HEK293T (cell line): ENCODE data around the gene TMEM232.

Experiments
- BHLHE40 ChIP-seq: fragments of 450-650 bp; IDR thresholded peaks from 2 replicates; pipeline ENCODE4 v1.6.1; 2016; ENCODE audit warnings: mild to moderate bottlenecking, moderate library complexity, borderline replicate concordance
- ELF4 ChIP-seq: fragments of 450-650 bp; IDR thresholded peaks from 2 replicates; pipeline ENCODE4 v1.6.1; 2017; ENCODE audit warnings: antibody characterized with exemption
- FOXA1 ChIP-seq: fragments of 450-650 bp; IDR thresholded peaks from 2 replicates; pipeline ENCODE4 v1.6.1; 2016; ENCODE audit warnings: mild to moderate bottlenecking
- FOXK2 ChIP-seq: fragments of 450-650 bp; IDR thresholded peaks from 2 replicates; pipeline ENCODE4 v1.6.1; 2016; ENCODE audit warnings: mild to moderate bottlenecking
- FOXM1 ChIP-seq: fragments of 450-650 bp; IDR thresholded peaks from 2 replicates; pipeline ENCODE4 v1.6.1; 2017; ENCODE audit warnings: mild to moderate bottlenecking, borderline replicate concordance
- HDGF ChIP-seq: fragments of 450-650 bp; IDR thresholded peaks from 2 replicates; pipeline ENCODE4 v1.6.1; 2017; ENCODE audit warnings: antibody characterized with exemption, borderline replicate concordance
- L3MBTL2 ChIP-seq: fragments of 450-650 bp; conservative IDR thresholded peaks from 2 replicates; pipeline ENCODE4 v1.6.1; 2016; ENCODE audit warnings: mild to moderate bottlenecking
- LEF1 ChIP-seq: fragments of 450-650 bp; IDR thresholded peaks from 2 replicates; pipeline ENCODE4 v1.6.1; 2017; ENCODE audit warnings: mild to moderate bottlenecking, borderline replicate concordance
- NFRKB ChIP-seq: fragments of 450-650 bp; IDR thresholded peaks from 2 replicates; pipeline ENCODE4 v1.6.1; 2016; ENCODE audit warnings: mild to moderate bottlenecking, moderate library complexity
- PKNOX1 ChIP-seq: fragments of 450-650 bp; IDR thresholded peaks from 2 replicates; pipeline ENCODE4 v1.6.1; 2016
- SP1 ChIP-seq: fragments of 450-650 bp; IDR thresholded peaks from 2 replicates; pipeline ENCODE4 v1.6.1; 2017
- SUZ12 ChIP-seq: fragments of 450-650 bp; IDR thresholded peaks from 2 replicates; pipeline ENCODE4 v1.6.1; 2016; ENCODE audit warnings: mild to moderate bottlenecking
- TARDBP ChIP-seq: fragments of 450-650 bp; IDR thresholded peaks from 2 replicates; pipeline ENCODE4 v1.6.1; 2016
- ZNF384 ChIP-seq: fragments of 450-650 bp; IDR thresholded peaks from 2 replicates; pipeline ENCODE4 v1.6.1; 2016

- TF ChIP-seq FOXM1 = no peak
- TF ChIP-seq BHLHE40 = no peak
- no peak for TF ChIP-seq L3MBTL2
- no peak for TF ChIP-seq TARDBP
- no peak for TF ChIP-seq SUZ12
- no peak for TF ChIP-seq FOXK2
- no peak for TF ChIP-seq HDGF
- no peak for TF ChIP-seq NFRKB
- TF ChIP-seq ELF4 = no peak
- TF ChIP-seq LEF1 = no peak
- no peak for TF ChIP-seq FOXA1
- no peak for TF ChIP-seq SP1
- no peak for TF ChIP-seq ZNF384
- no peak for TF ChIP-seq PKNOX1
Observed at GRCh38 chr5:110548171-110548570, 178.3 kb downstream of the TMEM232 start.
